NT2/D1 (cell line): Measurements from ENCODE around the gene FAM169A.
"Not testable (repeated sequence)": the region's sequence is repeated elsewhere in the genome, so short reads cannot be mapped to it uniquely, and the experiment has no call there.

Experiments used
- DNase-seq: peaks from one replicate; pipeline ENCODE4 v3.0.0-alpha.2; 2011; ENCODE audit warnings: low read depth, low spot score
- H3K27me3 ChIP-seq: 2 replicates; pipeline ENCODE4 v1.6.0; 2011; ENCODE audit warnings: mild to moderate bottlenecking; ENCODE audit not compliant: insufficient read length, insufficient read depth
- H3K36me3 ChIP-seq: 2 replicates; pipeline ENCODE4 v1.6.1; 2011; ENCODE audit warnings: mild to moderate bottlenecking, low read length, mixed read lengths; ENCODE audit not compliant: insufficient read depth, insufficient read length
- H3K4me1 ChIP-seq: 2 replicates; pipeline ENCODE4 v1.5.1; 2011; ENCODE audit not compliant: insufficient read depth, insufficient read length
- H3K4me3 ChIP-seq: 2 replicates; pipeline ENCODE4 v1.5.1; 2011; ENCODE audit warnings: low read depth; ENCODE audit not compliant: insufficient read length
- H3K9ac ChIP-seq: 2 replicates; pipeline ENCODE4 v1.6.0; 2011; ENCODE audit warnings: low read depth; ENCODE audit not compliant: insufficient read length
- H3K9me3 ChIP-seq: 2 replicates; pipeline ENCODE4 v1.5.1; 2011; ENCODE audit warnings: mild to moderate bottlenecking, low read length; ENCODE audit not compliant: insufficient read depth
- SUZ12 ChIP-seq: IDR thresholded peaks from 2 replicates; pipeline ENCODE4 v1.6.1; 2011; ENCODE audit not compliant: insufficient read length, insufficient read depth; ENCODE audit errors: extremely low read depth
- YY1 ChIP-seq: IDR thresholded peaks from 2 replicates; pipeline ENCODE4 v1.6.1; 2011; ENCODE audit not compliant: insufficient read length, insufficient read depth
- ZNF274 ChIP-seq: IDR thresholded peaks from 2 replicates; pipeline ENCODE4 v1.6.1; 2011; ENCODE audit warnings: mild to moderate bottlenecking, low read depth, low read length

FAM169A gene

GRCh38 chr5:74865804-74866595, at the start of gene FAM169A:
Gene FAM169A, minus strand, starts transcription at chr5:74866387. Its CDS starts 24,711 bp downstream, at chr5:74841676.
- TF ChIP-seq ZNF274, result no peak
- TF ChIP-seq YY1, result no peak
- no peak for TF ChIP-seq SUZ12
- no peaks in the 10 kb centered on the region for H3K9me3 ChIP-seq
- H3K9ac ChIP-seq, result peak within 1 kb of the TSS; percentile 81
- no peaks in the 10 kb centered on the region for H3K4me1 ChIP-seq
- H3K4me3 ChIP-seq, result peak within 1 kb of the TSS; percentile 85
- no peaks in the 10 kb centered on the region for H3K36me3 ChIP-seq
- DNase-seq, result no peak
- no peaks in the 10 kb centered on the region for H3K27me3 ChIP-seq

- Histone ChIP-seq H3K9ac (no peak overlapping the region), H3K4me3 (no peak overlapping the region), H3K4me1 (no peaks in the 10 kb centered on the region), H3K36me3 (no peaks in the 10 kb centered on the region), H3K27me3 (no peaks in the 10 kb centered on the region), H3K9me3 (no peaks in the 10 kb centered on the region)
- DNase-seq, result no peak
- TF ChIP-seq YY1, result no peak
- TF ChIP-seq ZNF274, result no peak
- TF ChIP-seq SUZ12, result no peak
These were observed 49.3 kb upstream of the FAM169A start for GRCh38 chr5:74915488-74915887.

- H3K4me1 ChIP-seq, DNase-seq, H3K36me3 ChIP-seq, H3K4me3 ChIP-seq, H3K9ac ChIP-seq, H3K27me3 ChIP-seq, H3K9me3 ChIP-seq: not testable (repeated sequence)
These were observed 45.2 kb upstream of the FAM169A start for GRCh38 chr5:74911421-74911820.

DNA sequence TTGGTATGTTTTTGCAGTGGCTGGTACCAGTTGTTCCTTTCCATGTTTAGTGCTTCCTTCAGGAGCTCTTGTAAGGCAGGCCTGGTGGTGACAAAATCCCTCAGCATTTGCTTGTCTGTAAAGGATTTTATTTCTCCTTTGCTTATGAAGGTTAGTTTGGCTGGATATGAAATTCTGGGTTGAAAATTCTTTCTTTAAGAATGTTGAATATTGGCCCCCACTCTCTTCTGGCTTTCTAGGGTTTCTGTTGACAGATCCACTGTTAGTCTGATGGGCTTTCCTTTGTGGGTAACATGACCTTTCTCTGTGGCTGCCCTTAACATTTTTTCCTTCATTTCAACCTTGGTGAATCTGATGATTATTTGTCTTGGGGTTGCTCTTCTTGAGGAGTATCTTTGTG, 43.7 kb upstream of the FAM169A start:
- H3K27me3 ChIP-seq, H3K9ac ChIP-seq, H3K36me3 ChIP-seq, H3K4me1 ChIP-seq, H3K4me3 ChIP-seq, H3K9me3 ChIP-seq, DNase-seq: not testable (repeated sequence)

GRCh38 chr5:74908237-74908636, 42.0 kb upstream of the FAM169A start:
- H3K4me3 ChIP-seq, H3K9me3 ChIP-seq, H3K4me1 ChIP-seq, H3K36me3 ChIP-seq, H3K27me3 ChIP-seq, DNase-seq, H3K9ac ChIP-seq: not testable (repeated sequence)

DNA sequence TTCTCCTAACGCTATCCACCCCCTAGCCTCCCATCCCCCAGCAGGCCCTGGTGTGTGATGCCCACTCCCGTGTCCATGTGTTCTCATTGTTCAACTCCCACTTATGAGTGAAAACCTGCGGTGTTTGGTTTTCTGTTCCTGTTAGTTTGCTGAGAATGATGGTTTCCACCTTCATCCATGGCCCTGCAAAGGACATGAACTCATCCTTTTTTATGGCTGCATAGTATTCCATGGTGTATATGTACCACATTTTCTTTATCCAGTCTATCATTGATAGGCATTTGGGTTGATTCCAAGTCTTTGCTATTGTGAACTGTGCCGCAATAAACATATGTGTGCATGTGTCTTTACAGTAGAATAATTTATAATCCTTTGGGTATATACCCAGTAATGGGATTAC, 38.5 kb upstream of the FAM169A start:
- H3K27me3 ChIP-seq, H3K9ac ChIP-seq, H3K36me3 ChIP-seq, H3K4me1 ChIP-seq, DNase-seq, H3K9me3 ChIP-seq, H3K4me3 ChIP-seq: not testable (repeated sequence)

GRCh38 chr5:74903165-74903787, 37.1 kb upstream of the FAM169A start:
- TF ChIP-seq ZNF274 (no peak), YY1 (no peak), SUZ12 (no peak)

DNA sequence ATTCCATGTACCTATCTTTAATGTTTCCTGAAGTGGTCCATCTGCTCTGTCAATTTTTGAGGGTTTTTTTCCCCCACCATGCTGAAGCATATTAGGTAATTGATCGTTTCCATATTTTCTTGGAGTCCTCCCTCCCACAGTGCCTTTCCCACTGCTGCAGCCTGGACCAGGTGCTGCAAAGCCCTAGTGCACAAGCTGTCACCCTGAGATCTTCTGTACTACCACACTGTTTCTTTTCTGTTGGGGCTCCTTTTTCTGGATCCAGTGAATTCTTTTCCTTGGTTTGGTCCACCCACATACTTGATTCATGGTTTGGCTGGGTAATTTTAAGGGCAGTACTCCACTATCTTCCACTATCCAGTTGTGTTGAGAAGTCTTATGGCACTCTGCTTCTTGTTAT, 30.9 kb upstream of the FAM169A start:
- Histone ChIP-seq H3K9ac (no peak overlapping the region), H3K4me3 (no peak overlapping the region), H3K4me1 (no peaks in the 10 kb centered on the region), H3K9me3 (peaks cover 11% of the 10 kb centered on the region; the same call in 1 of the 2 replicates), H3K36me3 (no peaks in the 10 kb centered on the region), H3K27me3 (no peaks in the 10 kb centered on the region)
- TF ChIP-seq ZNF274, result no peak
- no peak for TF ChIP-seq SUZ12
- TF ChIP-seq YY1, result no peak
- no peak for DNase-seq

More at GRCh38 chr5:74903165-74903787, 37.1 kb upstream of the FAM169A start:
- H3K4me3 ChIP-seq, result no peak overlapping the region
- H3K9me3 ChIP-seq, result no peaks in the 10 kb centered on the region; the same call in 1 of the 2 replicates
- H3K9ac ChIP-seq, result no peak overlapping the region
- H3K36me3 ChIP-seq, result no peaks in the 10 kb centered on the region
- no peaks in the 10 kb centered on the region for H3K4me1 ChIP-seq
- peak; percentile 42 for DNase-seq
- H3K27me3 ChIP-seq, result no peaks in the 10 kb centered on the region
